Kidney epithelial cell (primary cell): ENCODE data around the gene PLAAT5. TPM values are rescaled to one million over a fixed set of nuclear protein-coding genes. Genes with fewer than 3 reads are reported as not detected.
A peak's percentile ranks its signal among the peaks of the same experiment; 100 is the strongest.

ENCODE experiments used
- DNase-seq: peaks from one replicate; pipeline ENCODE4 v3.0.0-alpha.2; 2010; ENCODE audit warnings: low read depth
- H3K27me3 ChIP-seq: 2 replicates; pipeline ENCODE4 v1.6.0; 2011; ENCODE audit warnings: low read length; ENCODE audit not compliant: control insufficient read depth, insufficient read depth
- H3K36me3 ChIP-seq: 2 replicates; pipeline ENCODE4 v1.5.1; 2011; ENCODE audit warnings: low read length; ENCODE audit not compliant: control insufficient read depth, insufficient read depth
- H3K4me3 ChIP-seq: 2 replicates; pipeline ENCODE4 v1.5.1; 2011; ENCODE audit warnings: low read depth, mild to moderate bottlenecking, control low read depth, low read length
- total RNA-seq: library from RNA; depleted of rRNA; stranded (reverse); fragments of >200 nt; gene quantifications from 2 replicates; pipeline ENCODE4 v1.2.3, GENCODE V29; 2015
- TF ChIP-seq, protein P1 (sequence below): IDR thresholded peaks from 2 replicates; pipeline ENCODE4 v1.5.1; 2011; ENCODE audit warnings: mild to moderate bottlenecking, moderate library complexity, low read length, control low read depth, inconsistent platforms; ENCODE audit not compliant: insufficient read depth, poor library complexity, severe bottlenecking

The PLAAT5 gene
- total RNA-seq, 1 donor from 2014 or later, result 0.17 TPM

DNA sequence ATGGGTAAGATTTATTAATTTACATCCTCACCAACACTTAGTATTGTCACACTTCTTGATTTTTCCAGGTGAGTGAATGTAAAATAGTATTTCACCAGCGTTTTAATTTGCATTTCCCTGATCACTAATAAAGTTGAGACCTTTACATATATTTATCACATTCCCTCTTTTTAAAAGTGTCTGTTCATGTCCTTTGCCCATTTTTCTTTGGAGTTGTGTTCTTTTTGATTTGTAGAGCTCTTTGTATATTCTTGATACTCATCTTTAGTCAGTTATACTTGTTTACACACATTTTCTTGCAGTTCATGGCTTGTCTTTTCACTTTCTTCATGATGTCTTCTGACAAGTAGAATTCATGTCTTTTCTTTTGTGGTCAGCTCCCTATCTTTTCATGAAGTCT lies 2.2 kb upstream of the PLAAT5 start:
- no peak for DNase-seq
- Histone ChIP-seq H3K36me3 (no peaks in the 10 kb centered on the region), H3K27me3 (no peaks in the 10 kb centered on the region), H3K4me3 (no peak overlapping the region)
- TF ChIP-seq, protein P1, sequence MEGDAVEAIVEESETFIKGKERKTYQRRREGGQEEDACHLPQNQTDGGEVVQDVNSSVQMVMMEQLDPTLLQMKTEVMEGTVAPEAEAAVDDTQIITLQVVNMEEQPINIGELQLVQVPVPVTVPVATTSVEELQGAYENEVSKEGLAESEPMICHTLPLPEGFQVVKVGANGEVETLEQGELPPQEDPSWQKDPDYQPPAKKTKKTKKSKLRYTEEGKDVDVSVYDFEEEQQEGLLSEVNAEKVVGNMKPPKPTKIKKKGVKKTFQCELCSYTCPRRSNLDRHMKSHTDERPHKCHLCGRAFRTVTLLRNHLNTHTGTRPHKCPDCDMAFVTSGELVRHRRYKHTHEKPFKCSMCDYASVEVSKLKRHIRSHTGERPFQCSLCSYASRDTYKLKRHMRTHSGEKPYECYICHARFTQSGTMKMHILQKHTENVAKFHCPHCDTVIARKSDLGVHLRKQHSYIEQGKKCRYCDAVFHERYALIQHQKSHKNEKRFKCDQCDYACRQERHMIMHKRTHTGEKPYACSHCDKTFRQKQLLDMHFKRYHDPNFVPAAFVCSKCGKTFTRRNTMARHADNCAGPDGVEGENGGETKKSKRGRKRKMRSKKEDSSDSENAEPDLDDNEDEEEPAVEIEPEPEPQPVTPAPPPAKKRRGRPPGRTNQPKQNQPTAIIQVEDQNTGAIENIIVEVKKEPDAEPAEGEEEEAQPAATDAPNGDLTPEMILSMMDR, result no peak

DNA sequence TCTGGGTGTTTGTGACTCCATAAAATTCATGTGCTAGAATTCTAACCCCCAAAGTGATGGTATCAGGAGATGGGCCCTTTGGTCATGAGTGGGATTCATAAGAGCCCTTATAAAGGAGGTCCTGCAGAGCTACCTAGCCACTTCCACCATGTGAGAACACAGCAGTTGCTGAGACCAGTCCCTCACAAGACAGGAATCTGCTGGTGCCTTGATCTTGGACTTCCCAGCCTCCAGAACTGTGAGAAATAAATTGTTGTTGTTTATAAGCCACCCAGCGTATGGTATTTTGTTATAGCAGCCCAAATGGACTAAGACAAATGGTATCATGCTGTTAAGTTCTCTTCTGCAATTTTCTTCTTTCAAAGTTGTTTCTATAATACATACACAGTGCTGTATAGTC lies 1.5 kb upstream of the PLAAT5 start:
- DNase-seq, result no peak
- no peaks in the 10 kb centered on the region for H3K27me3 ChIP-seq
- TF ChIP-seq, protein P1, result no peak

DNA sequence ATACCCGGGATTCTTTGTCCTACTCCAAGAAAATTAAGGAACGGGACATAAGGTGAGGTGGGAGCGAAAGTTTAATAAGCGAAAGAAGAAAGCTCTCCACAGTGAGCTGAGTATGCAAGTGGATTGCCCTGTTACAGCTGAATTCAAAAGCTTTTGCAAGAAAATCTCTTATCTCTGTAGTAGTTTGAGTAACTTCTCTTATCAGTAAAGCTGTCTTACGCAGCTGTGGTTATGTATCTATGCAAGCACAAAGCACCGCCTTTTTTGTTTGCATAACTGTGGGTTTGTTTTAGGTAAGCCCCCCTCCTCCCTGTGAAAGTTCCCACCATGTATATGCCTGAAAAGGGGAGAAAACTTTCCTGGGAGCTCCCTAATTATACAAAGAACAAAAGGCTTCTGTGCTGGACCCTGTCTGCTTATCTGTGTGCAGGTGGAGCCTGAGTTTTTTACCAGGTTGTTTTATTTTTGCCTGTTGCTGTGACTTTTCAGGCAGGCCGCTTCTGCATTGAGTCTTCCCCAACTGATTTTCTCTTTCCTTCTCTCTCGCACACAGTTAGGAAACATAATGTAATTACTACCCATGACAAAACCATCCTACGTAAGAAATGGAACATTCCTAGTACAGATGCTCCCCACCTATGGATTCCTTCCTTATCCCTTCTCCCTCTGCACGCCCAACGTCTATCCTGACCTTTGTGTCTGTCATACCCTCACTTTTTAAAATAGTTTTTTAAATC lies 837 bp upstream of the PLAAT5 start:
- Histone ChIP-seq H3K36me3 (no peaks in the 10 kb centered on the region), H3K4me3 (no peak overlapping the region), H3K27me3 (no peaks in the 10 kb centered on the region)
- TF ChIP-seq, protein P1, result no peak
- DNase-seq, result no peak

More for the DNA sequence above, 1.5 kb upstream of the PLAAT5 start:
- Histone ChIP-seq H3K4me3 (no peak overlapping the region), H3K36me3 (no peaks in the 10 kb centered on the region)

DNA sequence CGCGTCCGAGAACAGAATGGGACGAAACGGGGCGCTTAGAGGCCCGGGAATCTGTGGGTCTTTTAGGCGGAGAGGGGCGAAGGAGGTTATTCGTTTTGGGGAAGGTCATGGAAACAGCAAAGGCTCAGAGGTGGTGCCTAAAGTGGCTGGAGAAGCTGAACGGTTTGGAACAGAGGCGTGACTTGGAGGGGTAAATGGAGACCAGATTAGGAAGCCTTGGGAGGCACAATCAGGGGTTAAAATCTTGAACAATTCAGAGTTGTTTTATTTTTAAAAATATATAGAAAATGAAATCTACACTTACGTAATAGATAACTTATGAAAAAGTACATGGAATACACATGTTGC lies 247 bp upstream of the PLAAT5 start:
- Histone ChIP-seq H3K27me3 (no peaks in the 10 kb centered on the region), H3K4me3 (peak overlapping the region; percentile 21), H3K36me3 (no peaks in the 10 kb centered on the region)
- DNase-seq, result no peak
- TF ChIP-seq, protein P1, result no peak

DNA sequence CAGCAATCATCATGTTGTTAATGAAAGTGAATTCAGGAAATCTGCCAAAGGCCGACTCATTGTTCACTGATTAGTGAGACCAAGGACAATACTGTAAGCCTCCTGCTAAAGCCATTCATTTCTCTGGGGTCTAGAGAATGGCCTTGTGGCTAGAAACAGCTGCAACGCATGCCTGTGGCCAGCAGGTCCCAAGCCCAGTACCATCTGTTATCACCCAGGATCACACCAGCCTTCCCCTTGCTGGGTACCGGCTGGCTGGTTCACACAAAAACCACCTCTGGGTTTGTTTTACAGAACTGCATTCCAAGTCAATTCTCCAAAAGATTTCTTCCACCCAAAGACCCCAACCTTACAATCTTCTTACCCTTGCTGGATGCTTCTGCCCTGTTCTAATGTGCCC lies 1.1 kb downstream of the PLAAT5 start:
- TF ChIP-seq, protein P1, result no peak
- peak; percentile 61 for DNase-seq
- H3K4me3 ChIP-seq, result no peak overlapping the region
- no peaks in the 10 kb centered on the region for H3K36me3 ChIP-seq
- no peaks in the 10 kb centered on the region for H3K27me3 ChIP-seq

DNA sequence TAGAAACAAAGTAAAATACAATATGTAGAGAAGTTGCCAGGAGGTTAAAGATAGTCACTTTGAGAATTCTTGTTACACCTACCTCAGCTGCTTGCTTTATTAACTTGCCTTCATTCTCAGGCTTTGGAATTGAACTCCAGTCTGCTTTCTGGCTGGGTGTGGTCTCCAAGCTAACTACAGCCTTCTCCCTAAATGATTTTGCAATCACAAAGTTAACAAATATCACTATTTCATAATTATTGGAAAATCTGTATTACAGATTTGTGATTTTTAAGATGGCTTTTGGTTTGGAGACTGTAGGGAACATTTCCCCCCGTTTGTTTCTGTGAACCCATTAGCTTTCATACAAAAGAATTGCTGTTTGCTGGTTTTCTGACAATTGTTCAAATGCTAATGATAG lies 2.2 kb downstream of the PLAAT5 start:
- DNase-seq, result no peak
- no peaks in the 10 kb centered on the region for H3K36me3 ChIP-seq
- TF ChIP-seq, protein P1, result no peak
- H3K4me3 ChIP-seq, result no peak overlapping the region
- no peaks in the 10 kb centered on the region for H3K27me3 ChIP-seq
